ENCODE results near the gene CDC45. TPM values are rescaled to one million over a fixed set of nuclear protein-coding genes. Genes with fewer than 3 reads are reported as not detected.

Gene CDC45
- total and polyA plus RNA-seq, 2 donors (not counting 1 experiment from before 2014, with no cell fraction given), result 3.8 to 12.0 TPM

DNA sequence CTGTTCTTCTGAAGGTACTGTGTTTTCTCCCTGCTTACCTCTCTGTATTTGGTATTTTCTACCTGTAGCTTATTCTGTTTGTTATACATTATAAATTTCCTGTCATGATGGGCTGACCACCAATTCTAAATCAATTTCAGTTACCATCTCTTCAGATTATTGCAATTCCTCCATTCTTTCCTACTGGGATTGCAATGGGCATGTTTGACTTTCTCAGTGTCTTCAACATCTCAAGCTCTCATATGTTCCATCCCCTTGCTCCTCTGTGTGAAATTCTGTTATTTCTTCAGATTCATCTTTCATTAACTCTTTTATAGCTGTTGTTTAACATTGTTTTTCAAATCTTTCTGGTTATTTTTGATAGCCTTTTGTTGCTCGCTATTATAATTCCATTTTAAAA is 16.7 kb upstream of the CDC45 start:
- TF ChIP-seq CTCF (conservative IDR thresholded peaks at IDR 0.05 in 1 of 2, IDR thresholded peaks at IDR 0.05 in 1 of 2; ENCODE audit: low read depth in 1 of 2, low read length in 2 of 2) (no peak), EZH2 (IDR thresholded peaks at IDR 0.05; ENCODE audit: low read length, missing control alignments) (no peak)
- no peaks in the 10 kb centered on the region for H3K27me3 ChIP-seq (ENCODE audit: control insufficient read depth, insufficient read depth, low read length)
- H3K79me2 ChIP-seq (ENCODE audit: control insufficient read depth, insufficient read depth, low read length), result no peaks in the 10 kb centered on the region
- peaks cover 7% of the 10 kb centered on the region for H3K4me1 ChIP-seq (ENCODE audit: control insufficient read depth, extremely low read depth, insufficient read depth, low read length)
- H3K4me3 ChIP-seq (replicated peaks in 1 of 4; ENCODE audit: control extremely low read depth in 1 of 4, insufficient read depth in 1 of 4, low read depth in 3 of 4, low read length in 4 of 4), result no peak overlapping the region
- no peaks in the 10 kb centered on the region for H3K9me3 ChIP-seq (ENCODE audit: control insufficient read depth, insufficient read depth, low read depth, low read length)
- no peak overlapping the region for H2AFZ ChIP-seq (ENCODE audit: low read length)
- no peaks in the 10 kb centered on the region for H4K20me1 ChIP-seq (ENCODE audit: control insufficient read depth, extremely low read depth, insufficient read depth, low read length)
- DNase-seq (ENCODE audit: low read depth in 2 of 2), result no peak
- peaks cover 16% of the 10 kb centered on the region for H3K36me3 ChIP-seq (ENCODE audit: control insufficient read depth, insufficient read depth, low read length)
- H3K4me2 ChIP-seq (ENCODE audit: extremely low read depth, insufficient read depth, low read length), result no peak overlapping the region
- H3K9ac ChIP-seq (ENCODE audit: insufficient read depth, low read length), result no peak overlapping the region
- no peak overlapping the region for H3K27ac ChIP-seq (ENCODE audit: insufficient read depth, low read length)

GRCh38 chr22:19463491-19464469 is 15.9 kb upstream of the CDC45 start:
- H3K4me2 ChIP-seq (ENCODE audit: extremely low read depth, insufficient read depth, low read length), result peak overlapping the region; percentile 32
- H3K36me3 ChIP-seq (ENCODE audit: control insufficient read depth, insufficient read depth, low read length), result peaks cover 19% of the 10 kb centered on the region
- no peaks in the 10 kb centered on the region for H4K20me1 ChIP-seq (ENCODE audit: control insufficient read depth, extremely low read depth, insufficient read depth, low read length)
- no peaks in the 10 kb centered on the region for H3K27me3 ChIP-seq (ENCODE audit: control insufficient read depth, insufficient read depth, low read length)
- no peak overlapping the region for H3K4me3 ChIP-seq (replicated peaks in 1 of 4; ENCODE audit: control extremely low read depth in 1 of 4, insufficient read depth in 1 of 4, low read depth in 3 of 4, low read length in 4 of 4)
- no peaks in the 10 kb centered on the region for H3K9me3 ChIP-seq (ENCODE audit: control insufficient read depth, insufficient read depth, low read depth, low read length)
- peak in 1 of 2 donors; percentile 52 for DNase-seq (ENCODE audit: low read depth in 2 of 2)
- H3K27ac ChIP-seq (ENCODE audit: insufficient read depth, low read length), result peak overlapping the region; percentile 13
- no peak for TF ChIP-seq CTCF (conservative IDR thresholded peaks at IDR 0.05 in 1 of 2, IDR thresholded peaks at IDR 0.05 in 1 of 2; ENCODE audit: low read depth in 1 of 2, low read length in 2 of 2)
- no peak for TF ChIP-seq EZH2 (IDR thresholded peaks at IDR 0.05; ENCODE audit: low read length, missing control alignments)
- no peak overlapping the region for H2AFZ ChIP-seq (ENCODE audit: low read length)
- H3K9ac ChIP-seq (ENCODE audit: insufficient read depth, low read length), result no peak overlapping the region
- H3K79me2 ChIP-seq (ENCODE audit: control insufficient read depth, insufficient read depth, low read length), result no peaks in the 10 kb centered on the region
- peaks cover 7% of the 10 kb centered on the region for H3K4me1 ChIP-seq (ENCODE audit: control insufficient read depth, extremely low read depth, insufficient read depth, low read length)

DNA sequence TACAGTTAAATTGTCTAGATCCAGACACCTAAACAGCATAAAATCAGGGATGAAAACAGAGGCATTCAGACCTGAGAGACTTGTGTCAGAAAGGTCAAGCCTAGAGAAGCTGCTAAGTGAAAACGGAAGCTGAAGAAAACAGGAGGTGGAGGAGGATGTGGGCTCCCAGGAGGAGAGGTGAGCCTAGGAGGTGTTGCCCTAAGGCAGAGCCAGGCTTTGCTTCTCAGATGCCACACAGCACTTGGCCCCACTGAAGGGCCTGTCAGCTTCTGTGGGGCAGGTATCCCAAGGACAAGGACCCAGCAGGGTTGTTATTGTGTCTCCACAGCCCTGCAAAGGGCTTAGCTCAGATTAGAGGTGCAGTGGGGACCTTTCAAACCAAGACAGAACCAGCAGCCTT is 15.2 kb upstream of the CDC45 start:
- Histone ChIP-seq H4K20me1 (ENCODE audit: control insufficient read depth, extremely low read depth, insufficient read depth, low read length) (no peaks in the 10 kb centered on the region), H3K36me3 (ENCODE audit: control insufficient read depth, insufficient read depth, low read length) (peaks cover 21% of the 10 kb centered on the region), H3K9ac (ENCODE audit: insufficient read depth, low read length) (no peak overlapping the region), H3K79me2 (ENCODE audit: control insufficient read depth, insufficient read depth, low read length) (no peaks in the 10 kb centered on the region), H3K27me3 (ENCODE audit: control insufficient read depth, insufficient read depth, low read length) (no peaks in the 10 kb centered on the region), H2AFZ (ENCODE audit: low read length) (no peak overlapping the region), H3K27ac (ENCODE audit: insufficient read depth, low read length) (no peak overlapping the region), H3K4me1 (ENCODE audit: control insufficient read depth, extremely low read depth, insufficient read depth, low read length) (peaks cover 7% of the 10 kb centered on the region), H3K4me3 (replicated peaks in 1 of 4; ENCODE audit: control extremely low read depth in 1 of 4, insufficient read depth in 1 of 4, low read depth in 3 of 4, low read length in 4 of 4) (no peak overlapping the region), H3K4me2 (ENCODE audit: extremely low read depth, insufficient read depth, low read length) (no peak overlapping the region), H3K9me3 (ENCODE audit: control insufficient read depth, insufficient read depth, low read depth, low read length) (no peaks in the 10 kb centered on the region)
- DNase-seq (ENCODE audit: low read depth in 2 of 2), result no peak
- TF ChIP-seq EZH2 (IDR thresholded peaks at IDR 0.05; ENCODE audit: low read length, missing control alignments) (no peak), CTCF (conservative IDR thresholded peaks at IDR 0.05 in 1 of 2, IDR thresholded peaks at IDR 0.05 in 1 of 2; ENCODE audit: low read depth in 1 of 2, low read length in 2 of 2) (no peak)

Measured in fibroblast of lung (primary cell).